GM23248 (cell line): Measurements from ENCODE around the gene TUBB2B.
"Not testable (repeated sequence)": the region's sequence is repeated elsewhere in the genome, so short reads cannot be mapped to it uniquely, and the experiment has no call there.

Experiments used
- EZH2 ChIP-seq: fragments of 200-600 bp; sonication (generic); IDR thresholded peaks from 2 replicates; pipeline ENCODE4 v1.6.1; 2018; ENCODE audit warnings: antibody characterized with exemption, mild to moderate bottlenecking; ENCODE audit not compliant: insufficient read depth, poor library complexity, severe bottlenecking
- EZH2phosphoT487 ChIP-seq: fragments of 200-600 bp; sonication (generic); IDR thresholded peaks from 2 replicates; pipeline ENCODE4 v1.6.1; 2018; ENCODE audit warnings: antibody characterized with exemption, moderate library complexity, mild to moderate bottlenecking, low read depth; ENCODE audit not compliant: insufficient read depth

DNA sequence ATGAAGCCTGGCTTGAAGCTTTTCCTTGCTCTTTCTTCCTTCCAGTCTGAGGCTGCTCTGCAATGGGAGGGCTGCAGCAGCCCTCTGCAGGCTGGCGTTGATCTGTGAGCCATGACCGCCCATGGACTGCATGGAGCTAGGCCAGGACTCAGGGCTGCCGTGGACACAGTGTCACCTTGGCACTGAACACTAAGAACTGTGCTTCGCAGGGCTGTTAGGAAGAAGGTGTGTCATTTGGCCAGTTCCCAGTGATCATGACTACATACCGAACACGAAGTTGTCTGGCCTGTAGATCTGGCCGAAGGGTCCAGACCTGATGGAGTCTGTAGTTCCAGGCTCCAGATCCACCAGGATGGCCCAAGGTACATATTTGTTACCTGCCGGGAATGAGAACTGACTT lies 48.8 kb downstream of the TUBB2B start:
- TF ChIP-seq EZH2, EZH2phosphoT487: not testable (repeated sequence)
